ENCODE data around the gene OPCML.

OPCML gene

GRCh38 chr11:132784441-132784840 lies 747.9 kb downstream of the OPCML start:
- no peak overlapping the region for H3K18ac ChIP-seq (ENCODE audit: low read length)
- no peak overlapping the region for H2BK15ac ChIP-seq (ENCODE audit: low read length)
- peaks cover 0 to 16% of the 10 kb centered on the region in 2 donors for H3K4me1 ChIP-seq (ENCODE audit: control insufficient read depth in 2 of 2, insufficient read depth in 1 of 2, low read depth in 1 of 2, low read length in 2 of 2)
- H2BK5ac ChIP-seq (ENCODE audit: low read length), result no peak overlapping the region
- no peak overlapping the region for H4K91ac ChIP-seq (ENCODE audit: low read depth, low read length, poor library complexity)
- no peaks in the 10 kb centered on the region for H3K36me3 ChIP-seq (replicated peaks in 1 of 2; ENCODE audit: control insufficient read depth in 2 of 2, insufficient read depth in 2 of 2, low read length in 2 of 2)
- WGBS, 2 donors (ENCODE audit: extremely low coverage in 2 of 2, insufficient read length in 2 of 2, insufficient replicate concordance in 1 of 2), result no CpG with 5 or more reads among the region's 5 CpGs
- H2AFZ ChIP-seq (ENCODE audit: low read length), result no peak overlapping the region
- no peak for DNase-seq (ENCODE audit: low spot score)
- H3K4me3 ChIP-seq (ENCODE audit: low read length in 2 of 2), result no peak overlapping the region
- H3K9ac ChIP-seq (ENCODE audit: low read depth, low read length, poor library complexity), result peak overlapping the region; percentile 7
- no peak overlapping the region for H3K23ac ChIP-seq (ENCODE audit: low read depth, low read length, poor library complexity)
- no peak overlapping the region for H3K4me2 ChIP-seq (ENCODE audit: insufficient read depth, low read length, poor library complexity, severe bottlenecking)
- H3K9me3 ChIP-seq (replicated peaks in 1 of 2; ENCODE audit: control insufficient read depth in 2 of 2, insufficient read depth in 1 of 2, low read depth in 1 of 2, low read length in 2 of 2), result no peaks in the 10 kb centered on the region
- H3K4ac ChIP-seq (ENCODE audit: low read length), result no peak overlapping the region
- H3K27me3 ChIP-seq (ENCODE audit: control insufficient read depth in 3 of 3, insufficient read depth in 3 of 3, low read depth in 1 of 3, low read length in 3 of 3), result no peaks in the 10 kb centered on the region
- H2AK5ac ChIP-seq (ENCODE audit: low read depth, low read length), result no peak overlapping the region
- no peak overlapping the region for H3K27ac ChIP-seq (replicated peaks; ENCODE audit: low read length)
- H2BK120ac ChIP-seq (ENCODE audit: low read depth, low read length), result no peak overlapping the region
- no peak overlapping the region for H2BK12ac ChIP-seq (ENCODE audit: low read length)
- H3K79me1 ChIP-seq (ENCODE audit: low read depth, low read length), result no peaks in the 10 kb centered on the region
- H4K8ac ChIP-seq (ENCODE audit: low read depth, low read length), result no peak overlapping the region
- H3K14ac ChIP-seq (ENCODE audit: low read length), result no peak overlapping the region

DNA sequence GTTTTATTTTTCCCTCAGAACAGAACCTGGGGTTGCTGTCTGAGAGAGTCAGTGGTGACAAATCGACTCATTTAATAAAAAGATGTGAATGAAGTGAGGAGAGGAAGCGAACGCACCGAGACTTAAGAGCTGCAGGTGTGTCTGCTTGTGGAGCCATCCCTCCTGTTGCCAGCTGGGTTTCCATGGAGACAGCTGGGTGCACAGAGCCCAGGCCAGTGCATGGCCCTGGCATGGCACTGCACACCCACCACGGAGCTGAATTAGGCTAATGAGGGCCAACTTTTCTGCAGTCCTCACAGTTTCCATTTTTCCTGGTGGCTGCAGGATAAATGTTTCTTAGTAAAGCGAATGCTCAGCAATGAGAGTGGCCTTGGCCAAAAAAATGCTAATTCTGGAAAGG lies 750.2 kb downstream of the OPCML start:
- Histone ChIP-seq H3K14ac (ENCODE audit: low read length) (no peak overlapping the region), H2BK12ac (ENCODE audit: low read length) (no peak overlapping the region), H3K4ac (ENCODE audit: low read length) (no peak overlapping the region), H2AK5ac (ENCODE audit: low read depth, low read length) (no peak overlapping the region), H3K23ac (ENCODE audit: low read depth, low read length, poor library complexity) (no peak overlapping the region), H3K36me3 (replicated peaks in 1 of 2; ENCODE audit: control insufficient read depth in 2 of 2, insufficient read depth in 2 of 2, low read length in 2 of 2) (no peaks in the 10 kb centered on the region), H3K18ac (ENCODE audit: low read length) (no peak overlapping the region), H2BK120ac (ENCODE audit: low read depth, low read length) (no peak overlapping the region), H3K4me2 (ENCODE audit: insufficient read depth, low read length, poor library complexity, severe bottlenecking) (no peak overlapping the region), H3K4me3 (ENCODE audit: low read length in 2 of 2) (no peak overlapping the region), H4K8ac (ENCODE audit: low read depth, low read length) (no peak overlapping the region), H2BK5ac (ENCODE audit: low read length) (no peak overlapping the region), H3K27me3 (ENCODE audit: control insufficient read depth in 3 of 3, insufficient read depth in 3 of 3, low read depth in 1 of 3, low read length in 3 of 3) (no peaks in the 10 kb centered on the region), H2AFZ (ENCODE audit: low read length) (no peak overlapping the region), H2BK15ac (ENCODE audit: low read length) (no peak overlapping the region), H3K79me1 (ENCODE audit: low read depth, low read length) (no peaks in the 10 kb centered on the region), H3K27ac (replicated peaks; ENCODE audit: low read length) (no peak overlapping the region), H3K9me3 (replicated peaks in 1 of 2; ENCODE audit: control insufficient read depth in 2 of 2, insufficient read depth in 1 of 2, low read depth in 1 of 2, low read length in 2 of 2) (no peaks in the 10 kb centered on the region), H3K9ac (ENCODE audit: low read depth, low read length, poor library complexity) (no peak overlapping the region), H4K91ac (ENCODE audit: low read depth, low read length, poor library complexity) (no peak overlapping the region), H3K4me1 (ENCODE audit: control insufficient read depth in 2 of 2, insufficient read depth in 1 of 2, low read depth in 1 of 2, low read length in 2 of 2) (peaks cover 7 to 12% of the 10 kb centered on the region in 2 donors)
- DNase-seq (ENCODE audit: low spot score), result no peak
- no CpG with 5 or more reads among the region's 6 CpGs for WGBS, 2 donors (ENCODE audit: extremely low coverage in 2 of 2, insufficient read length in 2 of 2, insufficient replicate concordance in 1 of 2)

- Histone ChIP-seq H4K91ac (ENCODE audit: low read depth, low read length, poor library complexity) (no peak overlapping the region), H3K27me3 (ENCODE audit: control insufficient read depth in 3 of 3, insufficient read depth in 3 of 3, low read depth in 1 of 3, low read length in 3 of 3) (no peaks in the 10 kb centered on the region), H3K36me3 (replicated peaks in 1 of 2; ENCODE audit: control insufficient read depth in 2 of 2, insufficient read depth in 2 of 2, low read length in 2 of 2) (no peaks in the 10 kb centered on the region), H3K9me3 (replicated peaks in 1 of 2; ENCODE audit: control insufficient read depth in 2 of 2, insufficient read depth in 1 of 2, low read depth in 1 of 2, low read length in 2 of 2) (no peaks in the 10 kb centered on the region), H2BK5ac (ENCODE audit: low read length) (no peak overlapping the region), H3K4me1 (ENCODE audit: control insufficient read depth in 2 of 2, insufficient read depth in 1 of 2, low read depth in 1 of 2, low read length in 2 of 2) (peaks cover 6 to 7% of the 10 kb centered on the region in 2 donors), H3K9ac (ENCODE audit: low read depth, low read length, poor library complexity) (no peak overlapping the region), H3K23ac (ENCODE audit: low read depth, low read length, poor library complexity) (no peak overlapping the region), H3K18ac (ENCODE audit: low read length) (no peak overlapping the region), H2BK12ac (ENCODE audit: low read length) (no peak overlapping the region), H4K8ac (ENCODE audit: low read depth, low read length) (no peak overlapping the region), H3K79me1 (ENCODE audit: low read depth, low read length) (no peaks in the 10 kb centered on the region), H3K27ac (replicated peaks; ENCODE audit: low read length) (no peak overlapping the region), H3K4me2 (ENCODE audit: insufficient read depth, low read length, poor library complexity, severe bottlenecking) (no peak overlapping the region), H2AK5ac (ENCODE audit: low read depth, low read length) (no peak overlapping the region), H2AFZ (ENCODE audit: low read length) (no peak overlapping the region), H3K4ac (ENCODE audit: low read length) (no peak overlapping the region), H3K14ac (ENCODE audit: low read length) (no peak overlapping the region), H2BK15ac (ENCODE audit: low read length) (no peak overlapping the region), H3K4me3 (ENCODE audit: low read length in 2 of 2) (no peak overlapping the region), H2BK120ac (ENCODE audit: low read depth, low read length) (no peak overlapping the region)
- WGBS, 2 donors (ENCODE audit: extremely low coverage in 2 of 2, insufficient read length in 2 of 2, insufficient replicate concordance in 1 of 2), result no CpG with 5 or more reads among the region's 5 CpGs
- no peak for DNase-seq (ENCODE audit: low spot score)
Observed at GRCh38 chr11:132780046-132780445, 752.3 kb downstream of the OPCML start.

DNA sequence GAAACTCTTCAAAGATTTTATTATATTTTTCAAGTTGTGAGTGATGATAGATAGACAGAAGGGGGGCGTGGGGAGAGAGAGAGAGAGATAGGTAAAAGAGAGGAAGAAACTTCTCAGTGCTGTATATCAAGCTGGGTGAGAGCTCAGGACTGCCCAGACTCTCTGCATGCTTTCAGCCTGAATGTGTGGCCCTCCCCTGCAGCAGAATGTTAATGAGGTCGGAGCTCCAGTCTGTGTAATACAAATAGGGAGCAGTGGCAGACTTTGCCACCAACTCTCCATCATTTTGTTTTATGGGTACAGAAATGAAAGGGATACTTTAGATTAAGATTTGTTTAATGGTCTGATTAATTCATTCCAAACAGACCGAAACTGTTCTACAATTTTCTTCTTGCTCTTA lies 752.8 kb downstream of the OPCML start:
- Histone ChIP-seq H3K27me3 (ENCODE audit: control insufficient read depth in 3 of 3, insufficient read depth in 3 of 3, low read depth in 1 of 3, low read length in 3 of 3) (no peaks in the 10 kb centered on the region), H2AFZ (ENCODE audit: low read length) (no peak overlapping the region), H3K14ac (ENCODE audit: low read length) (no peak overlapping the region), H3K27ac (replicated peaks; ENCODE audit: low read length) (no peak overlapping the region), H2BK12ac (ENCODE audit: low read length) (no peak overlapping the region), H2BK120ac (ENCODE audit: low read depth, low read length) (no peak overlapping the region), H3K4me3 (ENCODE audit: low read length in 2 of 2) (no peak overlapping the region), H2BK5ac (ENCODE audit: low read length) (no peak overlapping the region), H4K8ac (ENCODE audit: low read depth, low read length) (no peak overlapping the region), H3K9me3 (replicated peaks in 1 of 2; ENCODE audit: control insufficient read depth in 2 of 2, insufficient read depth in 1 of 2, low read depth in 1 of 2, low read length in 2 of 2) (no peaks in the 10 kb centered on the region), H2AK5ac (ENCODE audit: low read depth, low read length) (no peak overlapping the region), H3K36me3 (replicated peaks in 1 of 2; ENCODE audit: control insufficient read depth in 2 of 2, insufficient read depth in 2 of 2, low read length in 2 of 2) (no peaks in the 10 kb centered on the region), H3K79me1 (ENCODE audit: low read depth, low read length) (no peaks in the 10 kb centered on the region), H3K23ac (ENCODE audit: low read depth, low read length, poor library complexity) (no peak overlapping the region), H4K91ac (ENCODE audit: low read depth, low read length, poor library complexity) (no peak overlapping the region), H3K9ac (ENCODE audit: low read depth, low read length, poor library complexity) (no peak overlapping the region), H2BK15ac (ENCODE audit: low read length) (no peak overlapping the region), H3K18ac (ENCODE audit: low read length) (no peak overlapping the region), H3K4ac (ENCODE audit: low read length) (no peak overlapping the region), H3K4me2 (ENCODE audit: insufficient read depth, low read length, poor library complexity, severe bottlenecking) (no peak overlapping the region), H3K4me1 (ENCODE audit: control insufficient read depth in 2 of 2, insufficient read depth in 1 of 2, low read depth in 1 of 2, low read length in 2 of 2) (peaks cover 6 to 7% of the 10 kb centered on the region in 2 donors)
- WGBS, 2 donors (ENCODE audit: extremely low coverage in 2 of 2, insufficient read length in 2 of 2, insufficient replicate concordance in 1 of 2), result no CpG with 5 or more reads among the region's 3 CpGs
- DNase-seq (ENCODE audit: low spot score), result no peak
